Measurements from ENCODE around the gene XPA.

GRCh38 chr9:97711223-97711626 lies 14.1 kb upstream of the XPA start:
- TF ChIP-seq CTCF (IDR thresholded peaks at IDR 0.05; ENCODE audit: low read depth, low read length, missing input control) (no peak), RXRA (IDR thresholded peaks at IDR 0.05) (no peak), FOXA1 (IDR thresholded peaks at IDR 0.05) (no peak)
